ENCODE measurements around the gene NUP153. TPM values are rescaled to one million over a fixed set of nuclear protein-coding genes. Genes with fewer than 3 reads are reported as not detected.

The NUP153 gene
- total RNA-seq, 1 experiment from 2014 or later: 67.0 TPM

DNA sequence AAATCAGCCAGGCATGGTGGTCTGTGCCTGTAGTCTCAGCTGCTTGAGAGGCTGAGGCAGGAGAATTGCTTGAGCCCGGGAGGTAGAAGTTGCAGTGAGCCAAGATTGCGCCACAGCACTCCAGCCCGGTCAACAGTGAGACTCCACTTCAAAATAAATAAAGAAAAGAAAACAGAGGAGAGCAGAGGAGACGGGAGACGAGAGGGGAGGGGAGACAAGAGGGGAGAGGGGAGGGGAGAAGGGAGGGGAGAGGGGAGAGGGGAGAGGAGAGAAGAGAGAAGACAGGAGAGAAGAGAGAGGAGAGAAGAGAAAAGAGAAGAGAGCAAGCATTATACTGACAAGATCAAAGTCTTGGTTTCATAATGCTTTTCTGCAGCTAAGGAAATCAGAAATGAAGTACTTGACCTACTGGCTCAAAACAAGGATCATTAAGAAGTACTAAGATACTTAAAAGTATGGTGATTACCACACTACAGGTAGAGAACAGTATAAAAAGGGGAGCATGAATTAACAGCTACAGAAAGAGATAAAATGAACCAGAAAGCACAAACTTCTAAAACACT, 76.1 kb downstream of the NUP153 start (continued):
- TF ChIP-seq, protein P1, sequence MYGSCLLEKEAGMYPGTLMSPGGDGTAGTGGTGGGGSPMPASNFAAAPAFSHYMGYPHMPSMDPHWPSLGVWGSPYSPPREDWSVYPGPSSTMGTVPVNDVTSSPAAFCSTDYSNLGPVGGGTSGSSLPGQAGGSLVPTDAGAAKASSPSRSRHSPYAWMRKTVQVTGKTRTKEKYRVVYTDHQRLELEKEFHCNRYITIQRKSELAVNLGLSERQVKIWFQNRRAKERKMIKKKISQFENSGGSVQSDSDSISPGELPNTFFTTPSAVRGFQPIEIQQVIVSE (CRISPR knock-in tag; IDR thresholded peaks at IDR 0.05; ENCODE audit: borderline replicate concordance): no peak
- no peak for TF ChIP-seq NR2C2 (CRISPR knock-in tag; IDR thresholded peaks at IDR 0.05)

DNA sequence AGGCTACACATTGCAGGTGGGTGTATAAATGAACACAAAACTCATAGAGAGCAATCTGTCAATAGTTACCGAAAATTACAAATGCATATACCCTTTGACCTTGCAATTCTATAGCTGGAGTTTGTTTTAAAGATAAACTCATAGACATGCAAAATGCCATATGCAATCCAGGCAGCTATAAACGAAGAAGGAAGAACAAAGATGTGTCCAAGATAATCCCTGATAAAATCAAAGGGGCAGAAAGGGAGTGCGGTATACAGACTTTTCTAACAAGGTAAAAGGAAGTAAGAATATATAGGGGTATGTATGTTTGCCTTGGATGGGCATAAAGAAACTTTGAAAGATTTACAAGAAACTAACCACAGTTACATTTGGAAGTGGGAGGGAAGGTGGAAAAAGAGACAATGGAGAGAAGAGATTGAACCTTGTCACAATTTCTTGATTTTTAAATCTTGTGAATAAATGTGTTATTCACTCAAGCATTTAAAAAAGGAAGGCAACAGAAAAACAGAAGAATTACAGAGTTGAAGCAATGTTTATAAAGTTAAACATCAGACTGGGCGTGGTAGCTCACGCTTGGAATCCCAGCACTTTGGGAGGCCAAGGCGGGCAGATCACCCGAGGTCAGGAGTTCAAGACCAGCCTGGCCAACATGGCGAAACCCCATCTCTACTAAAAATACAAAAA, 76.8 kb downstream of the NUP153 start:
- Mint-ChIP-seq H3K27ac (peak overlapping the region; percentile 79), H3K36me3 (peaks cover 65% of the 10 kb centered on the region), H3K9me3 (no peaks in the 10 kb centered on the region), H3K4me3 (no peak overlapping the region), H3K4me1 (no peaks in the 10 kb centered on the region), H3K27me3 (ENCODE audit: low read depth) (no peaks in the 10 kb centered on the region)
- TF ChIP-seq MXD4 (CRISPR knock-in tag; IDR thresholded peaks at IDR 0.05; ENCODE audit: borderline replicate concordance): no peak
- no peak for TF ChIP-seq ZNF671 (CRISPR knock-in tag; IDR thresholded peaks at IDR 0.05)
- TF ChIP-seq, protein P2, sequence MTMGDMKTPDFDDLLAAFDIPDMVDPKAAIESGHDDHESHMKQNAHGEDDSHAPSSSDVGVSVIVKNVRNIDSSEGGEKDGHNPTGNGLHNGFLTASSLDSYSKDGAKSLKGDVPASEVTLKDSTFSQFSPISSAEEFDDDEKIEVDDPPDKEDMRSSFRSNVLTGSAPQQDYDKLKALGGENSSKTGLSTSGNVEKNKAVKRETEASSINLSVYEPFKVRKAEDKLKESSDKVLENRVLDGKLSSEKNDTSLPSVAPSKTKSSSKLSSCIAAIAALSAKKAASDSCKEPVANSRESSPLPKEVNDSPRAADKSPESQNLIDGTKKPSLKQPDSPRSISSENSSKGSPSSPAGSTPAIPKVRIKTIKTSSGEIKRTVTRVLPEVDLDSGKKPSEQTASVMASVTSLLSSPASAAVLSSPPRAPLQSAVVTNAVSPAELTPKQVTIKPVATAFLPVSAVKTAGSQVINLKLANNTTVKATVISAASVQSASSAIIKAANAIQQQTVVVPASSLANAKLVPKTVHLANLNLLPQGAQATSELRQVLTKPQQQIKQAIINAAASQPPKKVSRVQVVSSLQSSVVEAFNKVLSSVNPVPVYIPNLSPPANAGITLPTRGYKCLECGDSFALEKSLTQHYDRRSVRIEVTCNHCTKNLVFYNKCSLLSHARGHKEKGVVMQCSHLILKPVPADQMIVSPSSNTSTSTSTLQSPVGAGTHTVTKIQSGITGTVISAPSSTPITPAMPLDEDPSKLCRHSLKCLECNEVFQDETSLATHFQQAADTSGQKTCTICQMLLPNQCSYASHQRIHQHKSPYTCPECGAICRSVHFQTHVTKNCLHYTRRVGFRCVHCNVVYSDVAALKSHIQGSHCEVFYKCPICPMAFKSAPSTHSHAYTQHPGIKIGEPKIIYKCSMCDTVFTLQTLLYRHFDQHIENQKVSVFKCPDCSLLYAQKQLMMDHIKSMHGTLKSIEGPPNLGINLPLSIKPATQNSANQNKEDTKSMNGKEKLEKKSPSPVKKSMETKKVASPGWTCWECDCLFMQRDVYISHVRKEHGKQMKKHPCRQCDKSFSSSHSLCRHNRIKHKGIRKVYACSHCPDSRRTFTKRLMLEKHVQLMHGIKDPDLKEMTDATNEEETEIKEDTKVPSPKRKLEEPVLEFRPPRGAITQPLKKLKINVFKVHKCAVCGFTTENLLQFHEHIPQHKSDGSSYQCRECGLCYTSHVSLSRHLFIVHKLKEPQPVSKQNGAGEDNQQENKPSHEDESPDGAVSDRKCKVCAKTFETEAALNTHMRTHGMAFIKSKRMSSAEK (CRISPR knock-in tag; IDR thresholded peaks at IDR 0.05; ENCODE audit: borderline replicate concordance): no peak
- TF ChIP-seq, protein P3, sequence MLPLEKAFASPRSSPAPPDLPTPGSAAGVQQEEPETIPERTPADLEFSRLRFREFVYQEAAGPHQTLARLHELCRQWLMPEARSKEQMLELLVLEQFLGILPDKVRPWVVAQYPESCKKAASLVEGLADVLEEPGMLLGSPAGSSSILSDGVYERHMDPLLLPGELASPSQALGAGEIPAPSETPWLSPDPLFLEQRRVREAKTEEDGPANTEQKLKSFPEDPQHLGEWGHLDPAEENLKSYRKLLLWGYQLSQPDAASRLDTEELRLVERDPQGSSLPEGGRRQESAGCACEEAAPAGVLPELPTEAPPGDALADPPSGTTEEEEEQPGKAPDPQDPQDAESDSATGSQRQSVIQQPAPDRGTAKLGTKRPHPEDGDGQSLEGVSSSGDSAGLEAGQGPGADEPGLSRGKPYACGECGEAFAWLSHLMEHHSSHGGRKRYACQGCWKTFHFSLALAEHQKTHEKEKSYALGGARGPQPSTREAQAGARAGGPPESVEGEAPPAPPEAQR (CRISPR knock-in tag; IDR thresholded peaks at IDR 0.05): no peak
- no peak for TF ChIP-seq ZNF396 (CRISPR knock-in tag; IDR thresholded peaks at IDR 0.05; ENCODE audit: borderline replicate concordance)
- ChIA-PET CTCF (interaction anchor here (1.8 kb wide), 1 partner anchor 185 kb away, joined by 3 read pairs; no protein-coding TSS in a partner anchor), POLR2A (no interaction called here)
- ATAC-seq: no peak
- DNase-seq (ENCODE audit: low spot score): no peak

DNA sequence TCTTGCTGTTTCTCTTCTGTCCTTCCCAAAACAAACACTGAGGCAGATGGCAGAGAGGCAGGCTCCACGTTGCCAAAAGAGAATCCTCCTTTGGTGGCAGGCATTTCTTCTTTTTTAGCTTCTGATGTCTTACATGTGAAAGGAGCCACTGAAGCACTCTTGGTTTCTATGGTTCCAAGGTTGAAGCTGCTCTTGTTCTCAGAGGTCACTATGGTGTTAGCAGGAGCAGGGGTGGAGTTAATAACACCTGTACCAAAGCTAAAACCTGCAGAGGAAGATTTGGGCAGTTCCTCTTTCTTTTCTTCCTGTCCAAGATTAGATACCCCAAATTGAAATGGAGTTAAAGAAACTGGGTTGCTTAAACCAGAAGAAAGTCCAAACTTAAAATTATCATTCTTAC, 77.9 kb downstream of the NUP153 start:
- Mint-ChIP-seq H3K4me3 (no peak overlapping the region), H3K4me1 (no peaks in the 10 kb centered on the region), H3K27ac (no peak overlapping the region), H3K36me3 (peaks cover 72% of the 10 kb centered on the region), H3K9me3 (no peaks in the 10 kb centered on the region), H3K27me3 (ENCODE audit: low read depth) (no peaks in the 10 kb centered on the region)
- ATAC-seq: no peak
- ChIA-PET CTCF (no interaction called here), POLR2A (interaction anchor here (0.5 kb wide), 1 partner anchor 76 kb away, joined by 3 read pairs; no protein-coding TSS in a partner anchor)
- no peak for DNase-seq (ENCODE audit: low spot score)
- TF ChIP-seq ZNF219 (CRISPR knock-in tag; IDR thresholded peaks at IDR 0.05; ENCODE audit: borderline replicate concordance) (no peak), ELF4 (CRISPR knock-in tag; IDR thresholded peaks at IDR 0.05; ENCODE audit: low read depth) (no peak), ZNF416 (CRISPR knock-in tag; IDR thresholded peaks at IDR 0.05) (no peak), ZNF396 (CRISPR knock-in tag; IDR thresholded peaks at IDR 0.05; ENCODE audit: borderline replicate concordance) (no peak), ZNF232 (CRISPR knock-in tag; IDR thresholded peaks at IDR 0.05) (no peak), SP1 (CRISPR knock-in tag; conservative IDR thresholded peaks at IDR 0.05) (no peak), ZBTB21 (CRISPR knock-in tag; IDR thresholded peaks at IDR 0.05; ENCODE audit: borderline replicate concordance) (no peak), SMAD3 (CRISPR knock-in tag; IDR thresholded peaks at IDR 0.05; ENCODE audit: borderline replicate concordance) (no peak), NFYB (CRISPR knock-in tag; conservative IDR thresholded peaks at IDR 0.05; ENCODE audit: low read depth) (no peak), ZNF671 (CRISPR knock-in tag; IDR thresholded peaks at IDR 0.05) (no peak), RELA (CRISPR knock-in tag; IDR thresholded peaks at IDR 0.05; ENCODE audit: borderline replicate concordance) (no peak)
- TF ChIP-seq, protein P4, sequence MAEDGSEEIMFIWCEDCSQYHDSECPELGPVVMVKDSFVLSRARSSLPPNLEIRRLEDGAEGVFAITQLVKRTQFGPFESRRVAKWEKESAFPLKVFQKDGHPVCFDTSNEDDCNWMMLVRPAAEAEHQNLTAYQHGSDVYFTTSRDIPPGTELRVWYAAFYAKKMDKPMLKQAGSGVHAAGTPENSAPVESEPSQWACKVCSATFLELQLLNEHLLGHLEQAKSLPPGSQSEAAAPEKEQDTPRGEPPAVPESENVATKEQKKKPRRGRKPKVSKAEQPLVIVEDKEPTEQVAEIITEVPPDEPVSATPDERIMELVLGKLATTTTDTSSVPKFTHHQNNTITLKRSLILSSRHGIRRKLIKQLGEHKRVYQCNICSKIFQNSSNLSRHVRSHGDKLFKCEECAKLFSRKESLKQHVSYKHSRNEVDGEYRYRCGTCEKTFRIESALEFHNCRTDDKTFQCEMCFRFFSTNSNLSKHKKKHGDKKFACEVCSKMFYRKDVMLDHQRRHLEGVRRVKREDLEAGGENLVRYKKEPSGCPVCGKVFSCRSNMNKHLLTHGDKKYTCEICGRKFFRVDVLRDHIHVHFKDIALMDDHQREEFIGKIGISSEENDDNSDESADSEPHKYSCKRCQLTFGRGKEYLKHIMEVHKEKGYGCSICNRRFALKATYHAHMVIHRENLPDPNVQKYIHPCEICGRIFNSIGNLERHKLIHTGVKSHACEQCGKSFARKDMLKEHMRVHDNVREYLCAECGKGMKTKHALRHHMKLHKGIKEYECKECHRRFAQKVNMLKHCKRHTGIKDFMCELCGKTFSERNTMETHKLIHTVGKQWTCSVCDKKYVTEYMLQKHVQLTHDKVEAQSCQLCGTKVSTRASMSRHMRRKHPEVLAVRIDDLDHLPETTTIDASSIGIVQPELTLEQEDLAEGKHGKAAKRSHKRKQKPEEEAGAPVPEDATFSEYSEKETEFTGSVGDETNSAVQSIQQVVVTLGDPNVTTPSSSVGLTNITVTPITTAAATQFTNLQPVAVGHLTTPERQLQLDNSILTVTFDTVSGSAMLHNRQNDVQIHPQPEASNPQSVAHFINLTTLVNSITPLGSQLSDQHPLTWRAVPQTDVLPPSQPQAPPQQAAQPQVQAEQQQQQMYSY (CRISPR knock-in tag; IDR thresholded peaks at IDR 0.05): no peak
- TF ChIP-seq, protein P5, sequence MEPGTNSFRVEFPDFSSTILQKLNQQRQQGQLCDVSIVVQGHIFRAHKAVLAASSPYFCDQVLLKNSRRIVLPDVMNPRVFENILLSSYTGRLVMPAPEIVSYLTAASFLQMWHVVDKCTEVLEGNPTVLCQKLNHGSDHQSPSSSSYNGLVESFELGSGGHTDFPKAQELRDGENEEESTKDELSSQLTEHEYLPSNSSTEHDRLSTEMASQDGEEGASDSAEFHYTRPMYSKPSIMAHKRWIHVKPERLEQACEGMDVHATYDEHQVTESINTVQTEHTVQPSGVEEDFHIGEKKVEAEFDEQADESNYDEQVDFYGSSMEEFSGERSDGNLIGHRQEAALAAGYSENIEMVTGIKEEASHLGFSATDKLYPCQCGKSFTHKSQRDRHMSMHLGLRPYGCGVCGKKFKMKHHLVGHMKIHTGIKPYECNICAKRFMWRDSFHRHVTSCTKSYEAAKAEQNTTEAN (CRISPR knock-in tag; IDR thresholded peaks at IDR 0.05): no peak
- TF ChIP-seq, protein P6, sequence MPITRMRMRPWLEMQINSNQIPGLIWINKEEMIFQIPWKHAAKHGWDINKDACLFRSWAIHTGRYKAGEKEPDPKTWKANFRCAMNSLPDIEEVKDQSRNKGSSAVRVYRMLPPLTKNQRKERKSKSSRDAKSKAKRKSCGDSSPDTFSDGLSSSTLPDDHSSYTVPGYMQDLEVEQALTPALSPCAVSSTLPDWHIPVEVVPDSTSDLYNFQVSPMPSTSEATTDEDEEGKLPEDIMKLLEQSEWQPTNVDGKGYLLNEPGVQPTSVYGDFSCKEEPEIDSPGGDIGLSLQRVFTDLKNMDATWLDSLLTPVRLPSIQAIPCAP (CRISPR knock-in tag; IDR thresholded peaks at IDR 0.05): no peak

Measured in WTC11 (cell line).